ENCODE results near the gene C15orf62.

DNA sequence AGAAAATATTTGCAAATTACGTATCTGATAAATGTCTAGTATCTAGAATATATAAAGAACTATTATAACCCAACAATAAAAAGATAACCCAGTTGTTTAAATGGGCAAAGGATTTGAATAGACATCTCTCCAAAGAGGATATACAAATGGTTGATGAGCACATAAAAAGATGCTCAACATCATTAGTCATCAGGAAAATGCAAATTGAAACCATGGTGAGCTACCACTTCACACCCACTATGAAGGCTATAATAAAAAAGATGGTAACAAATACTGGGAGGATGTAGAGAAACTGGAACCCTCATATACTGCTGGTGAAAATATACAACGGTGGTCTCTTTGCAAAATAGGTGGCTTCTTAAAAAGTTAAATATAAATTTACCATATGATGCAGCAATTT is 46.8 kb upstream of the C15orf62 start:
- TF ChIP-seq EZH2 (IDR thresholded peaks at IDR 0.05; ENCODE audit: insufficient read depth, poor library complexity, severe bottlenecking) (no peak), EZH2phosphoT487 (IDR thresholded peaks at IDR 0.05; ENCODE audit: insufficient read depth, low read depth) (no peak)
